Esophagus muscularis mucosa (tissue), 4 donors: ENCODE data around the gene PTPRE. TPM values are rescaled to one million over a fixed set of nuclear protein-coding genes. Genes with fewer than 3 reads are reported as not detected.
A peak's percentile ranks its signal among the peaks of the same experiment; 100 is the strongest.

Experiments used
- DNase-seq: peaks from one replicate; pipeline ENCODE4 v3.0.0-alpha.2; 2017; ENCODE audit errors: extremely low spot score
- H3K27ac ChIP-seq, 4 donors: fragments of 200-600 bp; sonication (generic); replicated peaks in 1 of 4; 1 replicate in 3 of 4; 2 replicates in 1 of 4; pipeline ENCODE4 v1.5.1; 2016 to 2019; ENCODE audit warnings: mild to moderate bottlenecking in 1 of 4
- H3K27me3 ChIP-seq, 4 donors: fragments of 200-600 bp; sonication (generic); one replicate each; pipeline versions ENCODE4 v1.5.1 to v1.6.0; 2016 to 2019
- H3K36me3 ChIP-seq, 4 donors: fragments of 200-600 bp; sonication (generic); one replicate each; pipeline ENCODE4 v1.5.1; 2016 to 2019
- H3K4me1 ChIP-seq, 4 donors: fragments of 200-600 bp; sonication (generic); one replicate each; pipeline ENCODE4 v1.5.1; 2016 to 2019
- H3K4me3 ChIP-seq, 4 donors: fragments of 200-600 bp; sonication (generic); 1 replicate in 2 of 4; 2 replicates in 2 of 4; pipeline ENCODE4 v1.5.1; 2016 to 2019; ENCODE audit warnings: mild to moderate bottlenecking in 4 of 4, moderate library complexity in 1 of 4
- H3K9me3 ChIP-seq, 4 donors: fragments of 200-600 bp; sonication (generic); 1 replicate in 3 of 4; 2 replicates in 1 of 4; pipeline ENCODE4 v1.5.1; 2016 to 2019
- EP300 ChIP-seq: sonication (generic); formaldehyde crosslinking; IDR thresholded peaks from one replicate; pipeline ENCODE4 v1.6.1; 2017; ENCODE audit warnings: antibody characterized with exemption
- POLR2A ChIP-seq: fragments of 450-650 bp; IDR thresholded peaks from one replicate; pipeline ENCODE4 v1.6.1; 2017; ENCODE audit warnings: antibody characterized with exemption, moderate library complexity, mild to moderate bottlenecking, low read depth
- POLR2AphosphoS5 ChIP-seq, 2 donors: sonication (generic); formaldehyde crosslinking; IDR thresholded peaks; one replicate each; pipeline ENCODE4 v1.6.1; 2017; ENCODE audit warnings: antibody characterized with exemption in 2 of 2
- WGBS: methylation state at CpG from one replicate; pipeline ENCODE4 v1.1.5; 2018; 5-methylcytosine and 5-hydroxymethylcytosine counted together
- intact Hi-C: fragments of 100-400 bp; cut with DNase I; formaldehyde crosslinking; loops from one replicate; pipeline ENCODE4 v1.15.1; 2023
- total RNA-seq, 4 donors: library from RNA; depleted of rRNA; stranded (reverse); fragments of >200 nt; gene quantifications; one replicate each; pipeline versions ENCODE4 v1.1.0 to v1.2.1, GENCODE V29; 2016
- TF ChIP-seq, protein P1 (sequence below), 3 experiments: fragments of 200-600 bp in 2 of 3; fragments of 450-650 bp in 1 of 3; sonication (generic) in 2 of 3; IDR thresholded peaks; one replicate each; pipeline ENCODE4 v1.5.1; 2017 to 2019; ENCODE audit warnings: antibody characterized with exemption in 3 of 3, mild to moderate bottlenecking in 2 of 3, moderate library complexity in 1 of 3

PTPRE gene
- total RNA-seq, 4 donors from 2014 or later, result 8.7 to 22.4 (median 13.3) TPM

DNA sequence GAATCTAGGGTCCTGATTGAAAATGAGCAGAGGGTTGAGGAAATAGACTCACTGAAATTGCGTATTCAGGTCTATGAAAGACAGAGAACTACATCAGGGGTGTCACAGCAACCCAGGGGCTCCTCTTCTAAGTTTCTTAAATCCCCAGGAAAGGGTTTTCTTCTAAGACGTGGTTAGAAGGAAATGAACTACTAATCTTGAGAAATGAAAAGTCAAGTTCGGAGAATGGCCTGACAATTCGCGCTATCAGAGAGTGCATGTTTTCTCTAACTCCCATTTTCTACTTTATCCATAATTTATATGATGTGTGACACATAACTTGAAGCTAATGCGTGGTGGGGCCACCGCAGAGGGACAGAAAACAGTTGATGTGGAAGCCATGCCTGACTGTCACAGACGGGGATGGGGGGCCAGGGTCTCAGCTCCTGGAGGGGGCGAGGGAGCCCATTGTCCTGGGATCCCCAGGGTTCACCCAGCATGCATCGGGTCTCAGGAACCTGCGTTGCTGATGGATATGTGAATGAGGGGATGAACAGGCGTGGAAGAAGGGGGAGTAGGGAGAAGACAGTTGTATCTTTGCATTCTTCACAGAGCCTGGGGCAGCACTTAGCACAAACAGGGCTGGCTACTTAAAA is 86.3 kb downstream of the PTPRE start:
- H3K4me1 ChIP-seq, result peaks cover 15 to 59% (median 46%) of the 10 kb centered on the region in 4 donors
- H3K4me3 ChIP-seq, result no peak overlapping the region
- H3K36me3 ChIP-seq, result no peaks in the 10 kb centered on the region
- no peak overlapping the region for H3K27ac ChIP-seq
- WGBS, result 94% methylated on average over 12 of the region's 12 CpGs
- H3K27me3 ChIP-seq, result peaks cover 0 to 20% (median 0%) of the 10 kb centered on the region in 4 donors
- intact Hi-C loops, result no loop called here
- H3K9me3 ChIP-seq, result no peaks in the 10 kb centered on the region
- TF ChIP-seq POLR2A (no peak), POLR2AphosphoS5 (IDR thresholded peaks at IDR 0.05) (no peak), EP300 (no peak)
- TF ChIP-seq, protein P1, sequence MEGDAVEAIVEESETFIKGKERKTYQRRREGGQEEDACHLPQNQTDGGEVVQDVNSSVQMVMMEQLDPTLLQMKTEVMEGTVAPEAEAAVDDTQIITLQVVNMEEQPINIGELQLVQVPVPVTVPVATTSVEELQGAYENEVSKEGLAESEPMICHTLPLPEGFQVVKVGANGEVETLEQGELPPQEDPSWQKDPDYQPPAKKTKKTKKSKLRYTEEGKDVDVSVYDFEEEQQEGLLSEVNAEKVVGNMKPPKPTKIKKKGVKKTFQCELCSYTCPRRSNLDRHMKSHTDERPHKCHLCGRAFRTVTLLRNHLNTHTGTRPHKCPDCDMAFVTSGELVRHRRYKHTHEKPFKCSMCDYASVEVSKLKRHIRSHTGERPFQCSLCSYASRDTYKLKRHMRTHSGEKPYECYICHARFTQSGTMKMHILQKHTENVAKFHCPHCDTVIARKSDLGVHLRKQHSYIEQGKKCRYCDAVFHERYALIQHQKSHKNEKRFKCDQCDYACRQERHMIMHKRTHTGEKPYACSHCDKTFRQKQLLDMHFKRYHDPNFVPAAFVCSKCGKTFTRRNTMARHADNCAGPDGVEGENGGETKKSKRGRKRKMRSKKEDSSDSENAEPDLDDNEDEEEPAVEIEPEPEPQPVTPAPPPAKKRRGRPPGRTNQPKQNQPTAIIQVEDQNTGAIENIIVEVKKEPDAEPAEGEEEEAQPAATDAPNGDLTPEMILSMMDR (IDR thresholded peaks at IDR 0.05), result no peak
- no peak for DNase-seq

DNA sequence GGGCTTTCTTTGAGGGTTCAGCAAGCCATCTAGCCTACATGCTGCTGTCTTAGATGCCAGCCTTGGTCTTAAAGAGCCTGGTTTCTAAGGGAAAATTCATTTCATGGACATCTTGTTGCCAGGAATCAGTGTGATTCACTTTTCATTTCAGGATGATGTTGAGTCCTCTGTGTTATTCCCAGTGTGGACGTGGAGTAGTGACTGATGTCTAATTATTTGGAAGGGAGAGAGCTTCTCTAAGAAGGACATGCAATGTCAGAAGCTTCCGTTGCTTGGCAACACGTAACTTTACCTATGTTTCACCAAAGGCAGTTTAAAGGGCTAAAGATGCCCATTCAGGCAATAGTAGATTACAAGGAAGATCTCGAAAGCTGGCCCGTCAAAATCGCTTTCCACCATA is 89.0 kb downstream of the PTPRE start:
- peaks cover 9 to 34% (median 30%) of the 10 kb centered on the region in 4 donors for H3K4me1 ChIP-seq
- H3K27ac ChIP-seq, result peak overlapping the region in 3 of 4 donors; percentile 14 to 54 (median 31)
- H3K27me3 ChIP-seq, result peaks cover 0 to 23% (median 0%) of the 10 kb centered on the region in 4 donors
- 94% methylated on average over 6 of the region's 6 CpGs for WGBS
- no peaks in the 10 kb centered on the region for H3K36me3 ChIP-seq
- H3K4me3 ChIP-seq, result no peak overlapping the region
- TF ChIP-seq EP300, result no peak
- no peak for TF ChIP-seq POLR2A
- no peak for TF ChIP-seq POLR2AphosphoS5 (IDR thresholded peaks at IDR 0.05)
- TF ChIP-seq, protein P1 (IDR thresholded peaks at IDR 0.05), result no peak
- intact Hi-C loops, result no loop called here
- DNase-seq, result no peak
- no peaks in the 10 kb centered on the region for H3K9me3 ChIP-seq

DNA sequence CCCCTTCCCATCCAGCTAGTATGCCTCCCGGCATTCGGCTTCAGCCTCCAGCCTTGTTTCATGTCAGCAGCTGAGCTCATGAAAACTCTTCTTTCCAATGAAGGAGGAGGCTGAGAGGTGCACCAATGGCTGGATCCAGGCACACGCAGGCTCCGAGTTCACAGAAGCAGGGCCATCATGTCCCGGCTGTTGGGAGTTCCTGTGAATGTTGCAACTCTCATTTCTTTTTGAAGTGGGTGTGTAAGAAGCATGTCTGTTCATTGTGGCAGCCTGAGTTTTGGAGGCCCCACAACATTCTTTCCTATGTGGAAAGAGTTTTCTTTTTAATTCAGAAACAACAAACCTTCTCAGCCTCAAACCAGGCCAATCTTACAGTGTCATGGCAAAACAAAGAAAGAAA is 89.7 kb downstream of the PTPRE start:
- no peak for DNase-seq
- intact Hi-C loops, result no loop called here
- Histone ChIP-seq H3K27ac (peak overlapping the region in 3 of 4 donors; percentile 14 to 54 (median 31)), H3K27me3 (peaks cover 0 to 29% (median 0%) of the 10 kb centered on the region in 4 donors), H3K4me1 (peaks cover 5 to 28% (median 25%) of the 10 kb centered on the region in 4 donors), H3K36me3 (no peaks in the 10 kb centered on the region), H3K4me3 (no peak overlapping the region), H3K9me3 (no peaks in the 10 kb centered on the region)
- TF ChIP-seq EP300, result no peak
- TF ChIP-seq POLR2A, result no peak
- TF ChIP-seq, protein P1 (IDR thresholded peaks at IDR 0.05), result no peak
- peak; percentile 20 to 39 for TF ChIP-seq POLR2AphosphoS5 (IDR thresholded peaks at IDR 0.05)
- 90% methylated on average over 5 of the region's 5 CpGs for WGBS

GRCh38 chr10:127997271-127997670 is 90.4 kb downstream of the PTPRE start:
- peaks cover 0 to 21% (median 18%) of the 10 kb centered on the region in 4 donors for H3K4me1 ChIP-seq
- H3K4me3 ChIP-seq, result no peak overlapping the region
- no peak for TF ChIP-seq POLR2AphosphoS5 (IDR thresholded peaks at IDR 0.05)
- TF ChIP-seq, protein P1 (IDR thresholded peaks at IDR 0.05), result no peak
- no peak for TF ChIP-seq EP300
- no peak for TF ChIP-seq POLR2A
- DNase-seq, result no peak
- H3K27ac ChIP-seq, result peak overlapping the region in 2 of 4 donors; percentile 36 to 61
- WGBS, result 55% methylated on average over 4 of the region's 4 CpGs
- H3K36me3 ChIP-seq, result no peaks in the 10 kb centered on the region
- intact Hi-C loops, result no loop called here
- H3K27me3 ChIP-seq, result peaks cover 0 to 29% (median 0%) of the 10 kb centered on the region in 4 donors
- H3K9me3 ChIP-seq, result no peaks in the 10 kb centered on the region
